Sciatic nerve (tissue), 2 donors: ENCODE results near the gene DRD5. TPM values are rescaled to one million over a fixed set of nuclear protein-coding genes. Genes with fewer than 3 reads are reported as not detected.

ENCODE experiments used
- ATAC-seq: fragments of 200-7000 bp; cut with Tn5 transposase; one replicate; pipeline ENCODE4 v1.9.1; 2020; ENCODE audit warnings: mild to moderate bottlenecking, moderate library complexity
- DNase-seq: peaks from one replicate; pipeline ENCODE4 v3.0.0-alpha.2; 2020; ENCODE audit warnings: low spot score
- intact Hi-C: fragments of 100-400 bp; cut with DNase I; formaldehyde crosslinking; loops from one replicate; pipeline ENCODE4 v1.14.2; 2022
- total RNA-seq: library from RNA; stranded (reverse); fragmentation: NEBNext Ultra II Directional; extraction: Animal tissue kit (Norgen Biotek cat#: 25700); gene quantifications from one replicate; pipeline ENCODE4 v1.2.1, GENCODE V29; 2021
- donor health status: DM: no; HTN: no; CAD: no.
- donor health status: DM: no; HTN: no; CAD: no.

Gene DRD5
- total RNA-seq, 1 donor from 2014 or later, result not detected

- intact Hi-C loops, result no loop called here
- DNase-seq (no peak), ATAC-seq (no peak)
These were observed 30.4 kb downstream of the DRD5 start for GRCh38 chr4:9811806-9812205.

- no peak for ATAC-seq
- intact Hi-C loops, result no loop called here
These were observed 31.3 kb downstream of the DRD5 start for GRCh38 chr4:9812501-9813340.

GRCh38 chr4:9816285-9816684 lies 34.9 kb downstream of the DRD5 start:
- intact Hi-C loops, result no loop called here
- ATAC-seq, result no peak
- DNase-seq, result no peak

More at GRCh38 chr4:9812501-9813340, 31.3 kb downstream of the DRD5 start:
- no peak for DNase-seq

- intact Hi-C loops, result no loop called here
- ATAC-seq (no peak), DNase-seq (no peak)
These were observed 38.9 kb downstream of the DRD5 start for GRCh38 chr4:9820343-9820742.

GRCh38 chr4:9825049-9825448 lies 43.6 kb downstream of the DRD5 start:
- no peak for DNase-seq
- ATAC-seq, result no peak
- intact Hi-C loops, result no loop called here

- DNase-seq (no peak), ATAC-seq (no peak)
- intact Hi-C loops, result no loop called here
These were observed 45.1 kb downstream of the DRD5 start for GRCh38 chr4:9826551-9826950.

GRCh38 chr4:9832640-9833039 lies 51.2 kb downstream of the DRD5 start:
- intact Hi-C loops, result loop anchor here (5.0 kb wide), 1 partner anchor 1575 kb away; no protein-coding TSS in a partner anchor
- ATAC-seq (no peak), DNase-seq (no peak)

- ATAC-seq (no peak), DNase-seq (no peak)
- intact Hi-C loops, result loop anchor here (5.0 kb wide), 1 partner anchor 1576 kb away; no protein-coding TSS in a partner anchor
These were observed 52.0 kb downstream of the DRD5 start for GRCh38 chr4:9833421-9833820.

Other genes starting within 250 kb of the DRD5 start
- 7.4 TPM for gene SLC2A9, start 239.9 kb downstream of the DRD5 start, total RNA-seq